Ishikawa (cell line): Measurements from ENCODE around the gene PUM1.

Source experiments
- EGR1 ChIP-seq: IDR thresholded peaks from 2 replicates; pipeline ENCODE4 v1.6.1; 2012
- TAF1 ChIP-seq: IDR thresholded peaks from 2 replicates; pipeline ENCODE4 v1.6.1; 2012; ENCODE audit warnings: low read depth, mild to moderate bottlenecking
- YY1 ChIP-seq: IDR thresholded peaks from 2 replicates; pipeline ENCODE4 v1.6.1; 2012; ENCODE audit warnings: low read depth

GRCh38 chr1:31054958-31055481, 10.5 kb downstream of the PUM1 start:
- TF ChIP-seq EGR1 (no peak), YY1 (no peak), TAF1 (no peak)
